GM23338 (cell line): Measurements from ENCODE around the gene TRIOBP. TPM values are rescaled to one million over a fixed set of nuclear protein-coding genes. Genes with fewer than 3 reads are reported as not detected.

ENCODE experiments used
- ATAC-seq: fragments of 200-7000 bp; cut with Tn5 transposase; 3 replicates; pipeline ENCODE4 v1.9.1; 2020
- DNase-seq: peaks from one replicate; pipeline ENCODE4 v3.0.0-alpha.2; 2015; ENCODE audit warnings: low spot score
- H2AFZ ChIP-seq: fragments of 200-600 bp; sonication (generic); 2 replicates; pipeline ENCODE4 v1.8.0; 2016; ENCODE audit warnings: antibody characterized with exemption, mild to moderate bottlenecking, moderate library complexity
- H3F3A ChIP-seq: fragments of 200-600 bp; sonication (generic); replicated peaks from 2 replicates; pipeline ENCODE4 v1.8.0; 2017; ENCODE audit warnings: antibody characterized with exemption, mixed run types, low read depth
- H3K27ac ChIP-seq: fragments of 200-600 bp; sonication (generic); 2 replicates; pipeline ENCODE4 v1.6.1; 2016; ENCODE audit warnings: low read depth
- H3K27me3 ChIP-seq: fragments of 200-600 bp; sonication (generic); 2 replicates; pipeline ENCODE4 v1.8.0; 2016; ENCODE audit warnings: mild to moderate bottlenecking, mixed run types, moderate library complexity; ENCODE audit not compliant: insufficient read depth
- H3K36me3 ChIP-seq: fragments of 200-600 bp; sonication (generic); 2 replicates; pipeline ENCODE4 v1.8.0; 2016; ENCODE audit warnings: mild to moderate bottlenecking; ENCODE audit not compliant: insufficient read depth
- H3K4me1 ChIP-seq: fragments of 200-600 bp; sonication (generic); 2 replicates; pipeline ENCODE4 v1.8.0; 2016; ENCODE audit warnings: mild to moderate bottlenecking, moderate library complexity; ENCODE audit not compliant: insufficient read depth
- H3K4me2 ChIP-seq: fragments of 200-600 bp; sonication (generic); 2 replicates; pipeline ENCODE4 v1.7.1; 2017; ENCODE audit warnings: mixed run types
- H3K4me3 ChIP-seq: fragments of 200-600 bp; sonication (generic); 2 replicates; pipeline ENCODE4 v1.6.1; 2016; ENCODE audit warnings: mixed run types
- H3K79me2 ChIP-seq: fragments of 200-600 bp; sonication (generic); replicated peaks from 2 replicates; pipeline ENCODE4 v1.8.0; 2017; ENCODE audit warnings: mild to moderate bottlenecking; ENCODE audit not compliant: insufficient read depth
- H3K9me2 ChIP-seq: fragments of 200-600 bp; sonication (generic); 2 replicates; pipeline ENCODE4 v1.8.0; 2017; ENCODE audit not compliant: insufficient read depth
- H4K20me1 ChIP-seq: fragments of 200-600 bp; sonication (generic); replicated peaks from 2 replicates; pipeline ENCODE4 v1.8.0; 2017; ENCODE audit warnings: mild to moderate bottlenecking; ENCODE audit not compliant: insufficient read depth
- H3K27ac Mint-ChIP-seq: 2 replicates; pipeline ENCODE4 v1.8.0; 2020; ENCODE audit warnings: inconsistent platforms, mild to moderate bottlenecking, moderate library complexity, mixed read lengths
- H3K27me3 Mint-ChIP-seq: 3 replicates; pipeline ENCODE4 v1.8.0; 2022; ENCODE audit warnings: low read depth, mild to moderate bottlenecking, moderate library complexity, mixed read lengths, inconsistent platforms; ENCODE audit not compliant: insufficient read depth, poor library complexity
- H3K36me3 Mint-ChIP-seq: 3 replicates; pipeline ENCODE4 v1.8.0; 2021; ENCODE audit warnings: low read depth, mild to moderate bottlenecking, inconsistent platforms, moderate library complexity, mixed read lengths
- H3K4me1 Mint-ChIP-seq: 3 replicates; pipeline ENCODE4 v1.8.0; 2020; ENCODE audit warnings: mild to moderate bottlenecking, inconsistent platforms, mixed read lengths
- H3K4me3 Mint-ChIP-seq: 3 replicates; pipeline ENCODE4 v1.8.0; 2021; ENCODE audit warnings: moderate library complexity, mild to moderate bottlenecking, inconsistent platforms, mixed read lengths
- H3K9me3 Mint-ChIP-seq: 3 replicates; pipeline ENCODE4 v1.8.0; 2020; ENCODE audit warnings: moderate library complexity, mild to moderate bottlenecking, inconsistent platforms, mixed read lengths
- CREB1 ChIP-seq: fragments of 250-450 bp; sonication (Bioruptor Pico); IDR thresholded peaks from 2 replicates; pipeline ENCODE4 v1.5.0; 2020; ENCODE audit warnings: low read depth, mild to moderate bottlenecking, moderate library complexity
- EZH2 ChIP-seq: fragments of 200-600 bp; sonication (generic); IDR thresholded peaks from one replicate; pipeline ENCODE4 v1.8.0; 2017; ENCODE audit warnings: antibody characterized with exemption, mild to moderate bottlenecking, low read depth; ENCODE audit not compliant: unreplicated experiment
- EZH2phosphoT487 ChIP-seq: fragments of 200-600 bp; sonication (generic); IDR thresholded peaks from one replicate; pipeline ENCODE4 v1.8.1; 2018; ENCODE audit warnings: antibody characterized with exemption; ENCODE audit not compliant: unreplicated experiment
- JUNB ChIP-seq: IDR thresholded peaks from one replicate; pipeline ENCODE4 v1.6.1; 2016; ENCODE audit warnings: antibody characterized with exemption; ENCODE audit not compliant: unreplicated experiment
- NANOG ChIP-seq: IDR thresholded peaks from 2 replicates; pipeline ENCODE4 v1.6.1; 2016; ENCODE audit warnings: antibody characterized with exemption, borderline replicate concordance
- POLR2AphosphoS5 ChIP-seq: IDR thresholded peaks from 2 replicates; pipeline ENCODE4 v1.6.1; 2016; ENCODE audit warnings: antibody characterized with exemption, low read depth
- STAT1 ChIP-seq: IDR thresholded peaks from one replicate; pipeline ENCODE4 v1.6.1; 2016; ENCODE audit warnings: antibody characterized with exemption; ENCODE audit not compliant: unreplicated experiment
- ZNF331 ChIP-seq: fragments of 250-450 bp; sonication (Bioruptor Pico); IDR thresholded peaks from 2 replicates; pipeline ENCODE4 v1.5.0; 2020; ENCODE audit warnings: low read depth, mild to moderate bottlenecking, moderate library complexity
- polyA plus RNA-seq: library from polyadenylated mRNA; unstranded; fragments of >200 nt; fragmentation: Nextera tagmentation; extraction: Ambion mirVana; gene quantifications from 2 replicates; pipeline ENCODE4 v1.2.1, GENCODE V29; 2016
- total RNA-seq: library from RNA; depleted of rRNA; stranded (reverse); fragments of >200 nt; shearing (Covaris generic); gene quantifications from 2 replicates; pipeline ENCODE4 v1.2.3, GENCODE V29; 2014
- TF ChIP-seq, protein P1 (sequence below): fragments of 250-450 bp; sonication (Bioruptor Pico); IDR thresholded peaks from 2 replicates; pipeline ENCODE4 v1.5.0; 2020; ENCODE audit warnings: mild to moderate bottlenecking, moderate library complexity
- TF ChIP-seq, protein P2 (sequence below): IDR thresholded peaks from one replicate; pipeline ENCODE4 v1.6.1; 2018; ENCODE audit warnings: antibody characterized with exemption; ENCODE audit not compliant: unreplicated experiment
- TF ChIP-seq, protein P3 (sequence below): IDR thresholded peaks from 2 replicates; pipeline ENCODE4 v1.6.1; 2016; ENCODE audit warnings: antibody characterized with exemption

TRIOBP gene
- total and polyA plus RNA-seq, 2 experiments from 2014 or later: 21.4 to 48.4 TPM

DNA sequence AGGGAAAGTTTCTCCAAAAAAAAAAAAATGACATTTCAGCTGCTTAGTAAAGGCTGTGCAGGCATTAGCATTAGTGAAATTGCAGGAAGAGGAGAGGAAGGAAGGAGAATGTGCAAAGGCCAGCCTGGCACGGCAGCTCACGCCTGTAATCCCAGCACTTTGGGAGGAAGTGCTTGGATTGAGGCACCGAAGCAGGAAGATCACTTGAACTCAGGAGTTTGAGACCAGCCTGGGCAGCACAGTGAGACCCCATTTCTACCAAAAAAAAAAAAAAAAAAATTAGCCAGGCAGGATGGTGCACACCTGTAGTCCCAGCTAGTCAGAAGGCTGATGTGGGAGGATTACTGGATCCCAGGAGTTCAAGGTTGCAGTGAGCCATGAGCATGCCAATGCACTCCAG is 7.8 kb downstream of the TRIOBP start:
- no peak for DNase-seq
- TF ChIP-seq ZNF331 (no peak), STAT1 (no peak)
- Histone ChIP-seq H4K20me1 (no peaks in the 10 kb centered on the region; the same call in 1 of the 2 replicates), H3K9me2 (no peaks in the 10 kb centered on the region), H3K36me3 (peaks cover 19% of the 10 kb centered on the region; the same call in 1 of the 2 replicates), H3K4me1 (no peaks in the 10 kb centered on the region), H3F3A (no peaks in the 10 kb centered on the region; the same call in 1 of the 2 replicates), H3K27ac (no peak overlapping the region), H3K27me3 (no peaks in the 10 kb centered on the region), H3K4me3 (no peak overlapping the region), H3K79me2 (no peaks in the 10 kb centered on the region), H3K4me2 (no peak overlapping the region), H2AFZ (no peak overlapping the region)
- H3K9me3 Mint-ChIP-seq: no peaks in the 10 kb centered on the region
- H3K36me3 Mint-ChIP-seq: peaks cover 56% of the 10 kb centered on the region
- H3K27ac Mint-ChIP-seq: no peak overlapping the region
- peaks cover 4% of the 10 kb centered on the region for H3K4me1 Mint-ChIP-seq
- ATAC-seq: no peak
- H3K4me3 Mint-ChIP-seq: no peak overlapping the region
- H3K27me3 Mint-ChIP-seq: peaks cover 11% of the 10 kb centered on the region

DNA sequence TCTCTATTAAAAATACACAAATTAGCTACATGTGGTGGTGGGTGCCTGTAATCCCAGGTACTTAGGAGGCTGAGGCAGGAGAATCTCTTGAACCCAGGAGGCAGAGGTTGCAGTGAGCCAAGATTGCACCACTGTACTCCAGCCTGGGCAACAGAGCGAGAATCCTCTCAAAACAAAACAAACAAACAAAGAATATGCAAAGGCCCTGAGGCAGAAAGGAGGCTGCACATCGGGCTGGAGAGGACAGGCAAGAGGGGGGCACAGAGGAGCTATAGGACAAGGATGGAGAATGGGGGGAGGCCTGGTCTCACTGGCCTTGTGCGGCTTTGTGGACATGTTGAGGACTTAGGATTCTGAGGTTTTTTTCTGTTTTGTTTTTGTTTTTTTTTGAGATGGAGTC is 8.4 kb downstream of the TRIOBP start:
- ATAC-seq: no peak
- no peaks in the 10 kb centered on the region for H3K9me3 Mint-ChIP-seq
- no peak overlapping the region for H3K4me3 Mint-ChIP-seq
- H3K4me1 Mint-ChIP-seq: peaks cover 8% of the 10 kb centered on the region
- DNase-seq: no peak
- H3F3A ChIP-seq: no peaks in the 10 kb centered on the region; the same call in 1 of the 2 replicates
- peaks cover 11% of the 10 kb centered on the region for H3K27me3 Mint-ChIP-seq
- H3K79me2 ChIP-seq: no peaks in the 10 kb centered on the region
- TF ChIP-seq CREB1 (CRISPR knock-in tag): no peak
- no peak for TF ChIP-seq NANOG
- no peak for TF ChIP-seq JUNB
- TF ChIP-seq, protein P1, sequence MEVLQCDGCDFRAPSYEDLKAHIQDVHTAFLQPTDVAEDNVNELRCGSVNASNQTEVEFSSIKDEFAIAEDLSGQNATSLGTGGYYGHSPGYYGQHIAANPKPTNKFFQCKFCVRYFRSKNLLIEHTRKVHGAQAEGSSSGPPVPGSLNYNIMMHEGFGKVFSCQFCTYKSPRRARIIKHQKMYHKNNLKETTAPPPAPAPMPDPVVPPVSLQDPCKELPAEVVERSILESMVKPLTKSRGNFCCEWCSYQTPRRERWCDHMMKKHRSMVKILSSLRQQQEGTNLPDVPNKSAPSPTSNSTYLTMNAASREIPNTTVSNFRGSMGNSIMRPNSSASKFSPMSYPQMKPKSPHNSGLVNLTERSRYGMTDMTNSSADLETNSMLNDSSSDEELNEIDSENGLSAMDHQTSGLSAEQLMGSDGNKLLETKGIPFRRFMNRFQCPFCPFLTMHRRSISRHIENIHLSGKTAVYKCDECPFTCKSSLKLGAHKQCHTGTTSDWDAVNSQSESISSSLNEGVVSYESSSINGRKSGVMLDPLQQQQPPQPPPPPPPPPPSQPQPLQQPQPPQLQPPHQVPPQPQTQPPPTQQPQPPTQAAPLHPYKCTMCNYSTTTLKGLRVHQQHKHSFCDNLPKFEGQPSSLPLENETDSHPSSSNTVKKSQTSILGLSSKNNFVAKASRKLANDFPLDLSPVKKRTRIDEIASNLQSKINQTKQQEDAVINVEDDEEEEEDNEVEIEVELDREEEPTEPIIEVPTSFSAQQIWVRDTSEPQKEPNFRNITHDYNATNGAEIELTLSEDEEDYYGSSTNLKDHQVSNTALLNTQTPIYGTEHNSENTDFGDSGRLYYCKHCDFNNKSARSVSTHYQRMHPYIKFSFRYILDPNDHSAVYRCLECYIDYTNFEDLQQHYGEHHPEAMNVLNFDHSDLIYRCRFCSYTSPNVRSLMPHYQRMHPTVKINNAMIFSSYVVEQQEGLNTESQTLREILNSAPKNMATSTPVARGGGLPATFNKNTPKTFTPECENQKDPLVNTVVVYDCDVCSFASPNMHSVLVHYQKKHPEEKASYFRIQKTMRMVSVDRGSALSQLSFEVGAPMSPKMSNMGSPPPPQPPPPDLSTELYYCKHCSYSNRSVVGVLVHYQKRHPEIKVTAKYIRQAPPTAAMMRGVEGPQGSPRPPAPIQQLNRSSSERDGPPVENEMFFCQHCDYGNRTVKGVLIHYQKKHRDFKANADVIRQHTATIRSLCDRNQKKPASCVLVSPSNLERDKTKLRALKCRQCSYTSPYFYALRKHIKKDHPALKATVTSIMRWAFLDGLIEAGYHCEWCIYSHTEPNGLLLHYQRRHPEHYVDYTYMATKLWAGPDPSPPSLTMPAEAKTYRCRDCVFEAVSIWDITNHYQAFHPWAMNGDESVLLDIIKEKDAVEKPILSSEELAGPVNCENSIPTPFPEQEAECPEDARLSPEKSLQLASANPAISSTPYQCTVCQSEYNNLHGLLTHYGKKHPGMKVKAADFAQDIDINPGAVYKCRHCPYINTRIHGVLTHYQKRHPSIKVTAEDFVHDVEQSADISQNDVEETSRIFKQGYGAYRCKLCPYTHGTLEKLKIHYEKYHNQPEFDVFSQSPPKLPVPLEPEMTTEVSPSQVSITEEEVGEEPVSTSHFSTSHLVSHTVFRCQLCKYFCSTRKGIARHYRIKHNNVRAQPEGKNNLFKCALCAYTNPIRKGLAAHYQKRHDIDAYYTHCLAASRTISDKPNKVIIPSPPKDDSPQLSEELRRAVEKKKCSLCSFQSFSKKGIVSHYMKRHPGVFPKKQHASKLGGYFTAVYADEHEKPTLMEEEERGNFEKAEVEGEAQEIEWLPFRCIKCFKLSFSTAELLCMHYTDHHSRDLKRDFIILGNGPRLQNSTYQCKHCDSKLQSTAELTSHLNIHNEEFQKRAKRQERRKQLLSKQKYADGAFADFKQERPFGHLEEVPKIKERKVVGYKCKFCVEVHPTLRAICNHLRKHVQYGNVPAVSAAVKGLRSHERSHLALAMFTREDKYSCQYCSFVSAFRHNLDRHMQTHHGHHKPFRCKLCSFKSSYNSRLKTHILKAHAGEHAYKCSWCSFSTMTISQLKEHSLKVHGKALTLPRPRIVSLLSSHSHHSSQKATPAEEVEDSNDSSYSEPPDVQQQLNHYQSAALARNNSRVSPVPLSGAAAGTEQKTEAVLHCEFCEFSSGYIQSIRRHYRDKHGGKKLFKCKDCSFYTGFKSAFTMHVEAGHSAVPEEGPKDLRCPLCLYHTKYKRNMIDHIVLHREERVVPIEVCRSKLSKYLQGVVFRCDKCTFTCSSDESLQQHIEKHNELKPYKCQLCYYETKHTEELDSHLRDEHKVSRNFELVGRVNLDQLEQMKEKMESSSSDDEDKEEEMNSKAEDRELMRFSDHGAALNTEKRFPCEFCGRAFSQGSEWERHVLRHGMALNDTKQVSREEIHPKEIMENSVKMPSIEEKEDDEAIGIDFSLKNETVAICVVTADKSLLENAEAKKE: no peak
- TF ChIP-seq, protein P2, sequence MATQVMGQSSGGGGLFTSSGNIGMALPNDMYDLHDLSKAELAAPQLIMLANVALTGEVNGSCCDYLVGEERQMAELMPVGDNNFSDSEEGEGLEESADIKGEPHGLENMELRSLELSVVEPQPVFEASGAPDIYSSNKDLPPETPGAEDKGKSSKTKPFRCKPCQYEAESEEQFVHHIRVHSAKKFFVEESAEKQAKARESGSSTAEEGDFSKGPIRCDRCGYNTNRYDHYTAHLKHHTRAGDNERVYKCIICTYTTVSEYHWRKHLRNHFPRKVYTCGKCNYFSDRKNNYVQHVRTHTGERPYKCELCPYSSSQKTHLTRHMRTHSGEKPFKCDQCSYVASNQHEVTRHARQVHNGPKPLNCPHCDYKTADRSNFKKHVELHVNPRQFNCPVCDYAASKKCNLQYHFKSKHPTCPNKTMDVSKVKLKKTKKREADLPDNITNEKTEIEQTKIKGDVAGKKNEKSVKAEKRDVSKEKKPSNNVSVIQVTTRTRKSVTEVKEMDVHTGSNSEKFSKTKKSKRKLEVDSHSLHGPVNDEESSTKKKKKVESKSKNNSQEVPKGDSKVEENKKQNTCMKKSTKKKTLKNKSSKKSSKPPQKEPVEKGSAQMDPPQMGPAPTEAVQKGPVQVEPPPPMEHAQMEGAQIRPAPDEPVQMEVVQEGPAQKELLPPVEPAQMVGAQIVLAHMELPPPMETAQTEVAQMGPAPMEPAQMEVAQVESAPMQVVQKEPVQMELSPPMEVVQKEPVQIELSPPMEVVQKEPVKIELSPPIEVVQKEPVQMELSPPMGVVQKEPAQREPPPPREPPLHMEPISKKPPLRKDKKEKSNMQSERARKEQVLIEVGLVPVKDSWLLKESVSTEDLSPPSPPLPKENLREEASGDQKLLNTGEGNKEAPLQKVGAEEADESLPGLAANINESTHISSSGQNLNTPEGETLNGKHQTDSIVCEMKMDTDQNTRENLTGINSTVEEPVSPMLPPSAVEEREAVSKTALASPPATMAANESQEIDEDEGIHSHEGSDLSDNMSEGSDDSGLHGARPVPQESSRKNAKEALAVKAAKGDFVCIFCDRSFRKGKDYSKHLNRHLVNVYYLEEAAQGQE: no peak
- TF ChIP-seq, protein P3, sequence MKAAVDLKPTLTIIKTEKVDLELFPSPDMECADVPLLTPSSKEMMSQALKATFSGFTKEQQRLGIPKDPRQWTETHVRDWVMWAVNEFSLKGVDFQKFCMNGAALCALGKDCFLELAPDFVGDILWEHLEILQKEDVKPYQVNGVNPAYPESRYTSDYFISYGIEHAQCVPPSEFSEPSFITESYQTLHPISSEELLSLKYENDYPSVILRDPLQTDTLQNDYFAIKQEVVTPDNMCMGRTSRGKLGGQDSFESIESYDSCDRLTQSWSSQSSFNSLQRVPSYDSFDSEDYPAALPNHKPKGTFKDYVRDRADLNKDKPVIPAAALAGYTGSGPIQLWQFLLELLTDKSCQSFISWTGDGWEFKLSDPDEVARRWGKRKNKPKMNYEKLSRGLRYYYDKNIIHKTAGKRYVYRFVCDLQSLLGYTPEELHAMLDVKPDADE: no peak
- no peak for TF ChIP-seq POLR2AphosphoS5
- no peak for TF ChIP-seq ZNF331
- TF ChIP-seq EZH2phosphoT487: no peak
- TF ChIP-seq STAT1: no peak
- no peak for TF ChIP-seq EZH2
- H3K27ac Mint-ChIP-seq: no peak overlapping the region
- no peaks in the 10 kb centered on the region for H3K27me3 ChIP-seq
- peaks cover 19% of the 10 kb centered on the region; the same call in 1 of the 2 replicates for H3K36me3 ChIP-seq
- no peak overlapping the region for H2AFZ ChIP-seq
- H3K4me3 ChIP-seq: no peak overlapping the region
- no peaks in the 10 kb centered on the region for H3K9me2 ChIP-seq
- no peaks in the 10 kb centered on the region; the same call in 1 of the 2 replicates for H4K20me1 ChIP-seq
- H3K27ac ChIP-seq: no peak overlapping the region
- no peak overlapping the region for H3K4me2 ChIP-seq
- H3K4me1 ChIP-seq: no peaks in the 10 kb centered on the region
- peaks cover 59% of the 10 kb centered on the region for H3K36me3 Mint-ChIP-seq
